GM21723 (cell line): Measurements from ENCODE around the gene RYR3.

Experiments
- ATAC-seq: cut with Tn5 transposase; IDR thresholded peaks from one replicate; pipeline ENCODE4 v1.9.1; 2021; ENCODE audit warnings: mild to moderate bottlenecking, moderate library complexity; ENCODE audit not compliant: unreplicated experiment

RYR3 gene

DNA sequence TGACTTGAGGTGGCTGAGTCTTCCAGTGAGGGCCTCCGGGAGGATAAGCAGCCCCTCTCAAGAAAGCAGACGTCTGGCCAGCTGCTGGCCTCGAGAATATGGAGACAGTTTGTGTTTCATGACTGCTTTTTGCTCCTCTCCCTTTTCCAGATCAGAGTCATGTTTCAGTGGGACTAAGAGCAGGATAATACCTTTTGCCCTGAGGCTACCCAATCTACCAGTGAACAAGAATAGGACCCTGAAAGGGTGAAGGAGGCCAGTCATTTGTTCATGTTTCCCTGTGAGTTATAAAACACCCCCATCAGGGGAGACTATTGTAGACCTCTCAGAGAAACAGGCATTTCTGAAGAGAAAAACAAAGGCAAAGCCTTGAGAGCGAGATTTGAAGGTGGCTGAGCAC lies 137.4 kb downstream of the RYR3 start:
- no peak for ATAC-seq

DNA sequence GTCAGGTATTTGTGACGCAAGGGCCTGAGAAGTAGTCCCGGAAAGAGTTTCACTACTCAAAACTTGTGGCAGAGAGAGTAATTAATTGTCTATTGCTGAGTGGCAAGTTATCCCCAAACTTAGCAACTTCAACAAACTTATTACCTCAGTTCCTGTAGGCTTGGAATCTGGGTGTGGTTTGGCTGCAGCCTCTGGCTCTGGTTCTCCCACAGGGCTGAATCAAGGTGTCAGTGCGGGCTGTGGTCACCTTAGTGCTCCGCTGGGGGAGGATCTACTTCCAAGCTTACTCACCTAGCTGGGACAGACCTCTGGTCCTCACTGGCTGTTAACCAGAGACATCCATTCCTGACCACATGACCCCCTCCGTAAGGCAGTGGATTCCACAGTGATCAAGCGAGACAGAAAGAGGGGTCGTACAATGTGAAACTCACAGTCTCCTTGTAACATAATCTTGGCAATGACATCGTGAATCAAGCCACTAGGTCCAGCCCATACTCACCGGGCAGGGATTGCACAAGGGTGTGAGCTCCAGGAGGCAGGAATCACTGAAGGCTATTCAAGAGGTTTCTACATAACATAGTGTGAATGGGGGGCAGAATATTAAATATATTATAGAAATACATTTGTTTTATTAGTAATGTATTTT lies 138.3 kb downstream of the RYR3 start:
- no peak for ATAC-seq

DNA sequence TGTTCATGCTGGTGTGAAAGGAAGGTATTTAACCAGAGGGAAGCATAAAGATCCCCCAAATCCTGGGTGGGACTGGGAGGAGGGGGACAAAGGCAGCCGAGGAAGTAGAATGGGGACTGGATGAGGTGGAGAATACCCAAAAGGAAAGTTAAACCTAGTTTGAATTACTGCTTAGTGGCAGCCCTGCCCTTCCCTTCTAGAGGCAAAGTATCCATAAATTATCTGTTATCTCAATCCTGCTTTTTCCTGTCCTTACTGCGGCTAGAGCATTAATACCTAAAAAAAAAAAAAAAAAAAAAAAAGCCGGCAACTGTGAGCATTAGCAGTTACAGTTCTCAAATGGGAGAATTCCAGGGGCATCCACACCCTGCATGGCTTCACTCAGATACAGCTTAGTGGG lies 139.0 kb downstream of the RYR3 start:
- ATAC-seq, result no peak

DNA sequence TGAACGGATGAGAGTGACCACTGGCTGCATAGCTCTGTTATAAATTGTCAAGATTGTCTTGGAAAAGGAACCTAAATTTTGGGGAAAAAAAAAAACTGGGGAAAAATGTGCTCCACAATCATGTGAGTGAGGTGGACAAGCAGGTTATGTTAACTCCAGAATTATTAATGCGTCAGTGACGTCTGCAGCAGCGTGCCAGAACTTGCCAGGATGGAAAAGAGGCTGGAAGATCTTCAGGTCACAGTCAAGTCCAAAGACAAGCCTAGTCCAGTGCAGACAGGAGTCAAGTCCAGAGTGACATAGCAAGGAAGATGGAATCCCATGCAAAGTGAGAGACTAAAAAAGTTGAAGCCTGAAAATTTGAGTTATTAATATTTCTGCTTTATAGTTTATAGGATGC lies 140.6 kb downstream of the RYR3 start:
- ATAC-seq, result no peak

DNA sequence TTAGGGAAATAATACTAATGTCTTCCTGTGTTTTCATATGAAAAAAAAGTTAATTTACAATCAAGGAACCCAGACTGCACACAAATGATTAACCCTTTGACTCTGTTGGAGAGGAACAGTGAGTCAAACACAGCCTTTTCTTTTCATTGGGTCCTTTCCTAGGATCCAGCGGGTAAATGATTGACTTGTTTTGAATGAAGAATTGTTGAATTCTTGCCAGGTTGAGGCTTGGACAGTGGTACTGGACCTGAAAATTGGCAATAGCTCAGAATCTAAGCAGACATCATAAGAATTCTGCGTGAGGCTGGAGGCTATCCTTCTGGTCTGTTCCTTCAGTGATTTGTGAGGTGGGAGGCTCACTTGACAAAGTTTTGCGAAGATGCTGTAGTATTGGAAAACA lies 143.0 kb downstream of the RYR3 start:
- ATAC-seq, result no peak

DNA sequence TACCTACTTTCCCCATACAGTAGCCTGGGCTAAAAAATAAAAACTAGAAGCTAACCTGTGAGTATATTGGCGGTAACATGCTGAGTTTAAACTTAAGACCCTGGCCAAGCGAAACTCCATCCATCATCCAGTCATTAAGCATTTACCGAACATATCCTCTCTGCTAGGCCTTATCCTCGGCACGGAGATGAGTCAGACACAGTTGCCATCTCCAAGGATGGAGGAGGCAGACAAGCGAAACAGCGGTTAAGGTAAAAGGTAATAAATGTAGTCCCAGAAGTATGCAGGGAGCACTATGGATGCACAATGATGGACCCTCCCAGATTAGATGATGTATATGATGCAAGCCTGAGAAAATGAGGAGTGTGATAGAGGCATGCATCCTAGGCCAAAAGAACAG lies 143.6 kb downstream of the RYR3 start:
- ATAC-seq, result no peak

DNA sequence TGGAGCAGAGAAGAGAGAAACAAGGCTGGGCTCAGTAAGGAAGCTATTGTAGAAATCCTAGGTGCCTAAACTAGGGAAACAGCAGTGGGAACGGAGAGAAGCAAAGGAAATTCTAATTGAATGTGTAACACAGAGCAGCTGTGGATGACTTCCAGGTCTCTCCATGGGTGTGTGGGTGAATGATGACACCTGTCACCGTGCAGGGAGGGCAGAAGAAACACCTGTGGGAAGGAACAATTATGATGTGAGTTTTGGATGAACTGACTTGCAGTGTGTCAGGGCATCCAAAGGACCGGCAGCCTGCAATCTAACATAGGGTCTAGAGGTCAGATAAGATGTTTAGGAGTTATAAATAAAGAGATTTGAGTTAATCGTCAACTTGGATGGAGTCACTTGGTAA lies 144.2 kb downstream of the RYR3 start:
- no peak for ATAC-seq

DNA sequence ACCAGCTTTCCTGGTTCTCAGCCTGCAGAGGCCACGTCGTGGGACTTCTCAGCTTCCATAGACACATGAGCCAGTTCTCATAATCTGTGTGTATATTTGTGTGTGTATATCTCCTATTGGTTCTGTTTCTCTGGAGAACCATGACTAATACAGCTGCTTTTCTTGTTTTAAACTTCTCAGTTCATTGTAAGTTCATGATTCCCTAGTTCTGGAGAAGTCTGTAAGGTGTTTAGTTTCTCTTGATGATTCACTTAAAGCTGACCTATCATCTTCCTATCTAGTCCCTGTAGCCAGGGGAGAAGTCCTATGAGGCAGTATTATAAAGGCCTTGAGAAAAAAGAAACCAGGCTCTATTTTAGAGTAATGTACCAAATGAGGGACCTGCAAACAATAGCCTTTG lies 147.7 kb downstream of the RYR3 start:
- ATAC-seq, result no peak

DNA sequence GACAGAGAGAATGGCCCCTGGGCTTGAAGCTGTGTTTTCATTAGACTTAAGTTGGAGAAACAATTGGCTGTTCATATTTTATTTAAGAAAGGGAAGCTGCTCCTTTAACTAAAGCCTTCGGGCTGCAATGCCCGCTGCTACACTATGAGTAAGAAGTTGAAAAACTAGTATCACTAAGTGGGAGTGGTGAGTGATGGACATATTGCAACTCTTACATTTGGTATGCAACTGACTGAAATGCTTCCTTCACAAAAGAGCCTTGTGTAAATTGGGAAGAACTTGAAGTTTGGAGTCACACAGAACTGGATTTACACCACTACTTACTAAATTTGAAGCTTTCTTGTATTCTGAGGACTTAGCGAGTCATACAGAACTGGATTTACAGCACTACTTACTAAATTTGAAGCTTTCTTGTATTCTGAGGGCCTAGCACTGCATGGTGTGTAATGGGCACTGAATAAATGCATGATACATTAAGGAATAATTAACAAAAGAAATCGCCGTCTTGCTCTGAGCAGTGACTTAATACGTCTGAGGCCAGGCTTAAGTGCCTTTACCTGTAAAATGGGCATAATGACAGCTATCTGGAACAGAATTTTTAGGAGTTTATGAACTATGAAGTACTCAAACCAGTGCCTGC lies 149.5 kb downstream of the RYR3 start:
- ATAC-seq, result no peak

DNA sequence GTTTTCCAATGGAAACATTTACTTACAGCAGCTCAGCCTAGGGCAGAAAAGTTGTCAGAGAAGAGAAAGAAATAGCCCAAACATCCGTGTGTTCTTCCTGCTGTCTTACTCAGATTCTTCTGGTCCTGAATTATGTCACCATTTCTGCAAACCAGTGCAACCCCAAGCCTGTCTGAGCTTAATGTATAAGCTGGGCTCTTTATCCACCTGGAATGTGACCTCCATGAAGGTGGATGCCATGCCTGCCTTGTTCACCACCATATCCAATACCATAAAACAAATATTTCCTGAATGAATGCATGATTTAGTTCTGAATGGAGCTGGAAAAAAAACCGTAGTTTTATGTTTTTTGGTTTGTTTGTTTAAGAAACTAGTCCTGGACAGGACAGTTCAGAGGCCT lies 150.9 kb downstream of the RYR3 start:
- no peak for ATAC-seq

DNA sequence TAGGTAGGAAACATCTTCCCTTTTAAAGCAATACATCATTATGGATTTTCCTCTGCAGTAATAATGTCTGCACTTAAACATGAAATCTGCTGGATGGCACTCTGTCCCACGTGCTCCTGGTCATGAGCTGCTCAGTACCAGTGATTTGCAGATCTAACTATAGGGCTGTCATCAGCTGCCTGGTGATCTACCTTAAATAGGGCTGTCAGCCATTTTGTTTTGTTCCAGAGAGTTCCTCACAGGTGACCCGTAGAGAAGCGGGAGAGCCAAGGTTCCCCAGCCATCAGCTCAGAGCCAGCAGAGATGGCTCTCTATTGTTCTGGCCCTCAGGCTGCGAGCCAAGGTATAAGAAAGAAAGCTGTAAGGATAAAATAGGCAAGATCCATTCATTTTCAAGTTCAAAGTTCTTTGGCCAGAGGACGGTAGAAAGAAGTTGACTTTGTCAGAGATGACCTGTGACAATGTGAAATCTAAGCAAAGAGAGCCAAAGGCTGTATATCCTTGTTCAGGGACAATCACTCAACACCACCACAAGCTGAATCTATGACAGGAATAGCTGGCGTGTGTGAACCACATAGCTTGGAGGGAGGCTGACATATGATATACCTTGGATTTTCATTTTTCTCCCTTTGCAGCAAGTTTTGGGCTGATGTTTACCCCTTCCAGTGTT lies 156.5 kb downstream of the RYR3 start:
- no peak for ATAC-seq

DNA sequence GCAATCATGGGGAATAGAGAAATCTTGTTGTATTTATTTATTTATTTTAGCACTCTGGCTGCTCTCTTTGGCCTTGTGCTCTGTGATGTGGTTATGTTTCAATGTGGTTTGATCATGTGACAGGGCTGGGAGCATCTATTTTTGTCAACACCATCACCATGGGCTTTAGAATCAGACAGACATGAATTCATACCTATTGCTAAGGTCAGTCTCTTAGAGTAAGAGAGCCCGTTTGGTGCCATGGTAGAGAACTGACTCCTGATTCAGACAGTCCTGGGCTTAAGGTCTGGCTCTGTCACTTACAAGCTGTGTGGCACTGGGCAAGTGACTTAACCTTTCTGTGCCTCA lies 157.0 kb downstream of the RYR3 start:
- no peak for ATAC-seq

DNA sequence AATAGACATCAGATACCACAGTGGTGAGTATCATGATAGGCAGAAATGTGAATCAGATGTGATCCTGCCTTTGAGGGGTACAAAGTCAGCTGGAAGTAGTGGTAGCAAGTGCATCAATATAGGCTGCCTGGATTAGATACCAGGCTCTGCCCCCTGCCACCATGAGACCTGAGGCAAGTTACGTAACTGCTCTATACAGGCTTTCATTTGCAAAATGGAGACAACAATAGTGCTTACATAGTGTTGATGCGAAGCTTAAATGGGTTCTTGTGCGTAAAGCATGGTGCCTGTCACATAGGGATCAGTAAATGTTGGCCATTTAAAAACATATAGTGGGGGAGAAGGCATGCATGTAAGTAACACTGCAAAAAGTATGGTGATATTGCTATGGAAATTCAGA lies 158.0 kb downstream of the RYR3 start:
- no peak for ATAC-seq

DNA sequence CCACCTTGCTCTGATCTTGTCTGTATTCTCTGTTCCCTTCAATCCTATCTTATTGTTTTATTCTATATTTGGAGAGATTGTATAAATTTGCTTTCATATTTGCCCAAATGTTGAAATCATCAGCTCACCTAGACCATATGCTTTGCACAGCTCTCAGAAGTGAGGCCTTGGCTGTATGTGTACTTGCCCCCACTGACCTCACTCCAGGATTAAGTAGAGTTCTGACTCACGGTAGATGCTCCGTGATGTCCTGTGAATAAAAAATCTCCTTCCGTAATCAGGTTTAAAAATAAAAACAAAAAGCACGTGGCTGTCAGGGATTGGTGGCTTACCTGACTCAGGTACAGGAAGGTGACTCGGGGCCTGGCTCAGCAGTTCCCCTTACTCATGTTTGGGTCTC lies 162.2 kb downstream of the RYR3 start:
- ATAC-seq, result no peak

DNA sequence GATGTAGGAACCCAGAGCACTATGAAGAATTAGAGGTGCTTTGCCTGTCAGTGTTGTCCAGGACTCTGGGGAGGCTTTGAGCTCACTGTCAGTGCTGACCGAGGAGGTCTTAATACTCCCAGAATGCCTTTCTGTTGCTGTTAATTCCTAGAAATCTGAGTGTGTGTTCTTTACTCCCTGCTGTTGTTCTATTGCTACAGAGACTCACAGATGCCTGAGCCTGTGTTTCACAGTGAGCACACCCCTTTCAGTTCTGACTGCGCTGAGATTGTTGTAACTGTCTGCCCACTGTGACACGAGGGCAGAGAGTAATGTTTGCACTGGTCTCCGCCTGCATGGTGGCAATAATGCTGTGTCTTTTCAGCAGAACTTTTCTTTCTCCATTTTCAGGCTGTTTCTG lies 162.9 kb downstream of the RYR3 start:
- ATAC-seq, result no peak

DNA sequence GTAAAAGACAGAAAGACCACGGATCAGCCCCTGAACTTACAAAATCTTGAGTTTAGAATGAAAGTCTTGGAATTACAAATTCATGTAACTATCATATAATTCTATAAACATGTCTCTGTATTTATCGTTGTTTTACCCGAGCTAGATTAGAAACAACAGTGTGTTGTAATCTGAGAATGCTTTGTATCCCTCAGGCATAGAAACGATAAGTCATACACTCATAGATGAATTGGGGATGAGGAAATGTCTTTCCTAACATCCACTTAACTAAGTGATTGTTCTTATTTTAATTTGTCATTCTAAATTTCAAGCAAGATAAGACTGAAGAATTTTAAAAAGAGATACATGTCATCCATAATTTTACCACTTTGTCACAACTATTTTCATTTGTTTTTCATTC lies 165.3 kb downstream of the RYR3 start:
- ATAC-seq, result no peak

DNA sequence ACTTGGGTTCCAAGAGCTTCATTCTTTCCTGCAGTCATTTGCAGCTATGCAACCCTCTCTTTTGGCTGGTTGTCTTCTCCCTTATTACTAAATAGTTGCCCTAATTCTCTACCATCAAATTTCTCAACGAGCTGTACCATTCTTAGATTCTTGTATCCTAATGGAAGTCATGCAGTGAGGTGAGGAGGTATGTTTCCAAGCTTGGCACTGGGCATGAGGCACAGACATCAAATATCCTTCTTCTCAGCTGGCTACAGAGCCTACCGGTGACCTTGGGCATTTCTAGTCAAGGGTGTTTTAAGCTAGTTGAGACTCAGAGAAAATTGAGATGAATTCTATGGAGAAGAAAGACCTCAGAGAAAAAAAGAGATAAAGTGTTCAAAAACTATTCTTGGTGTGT lies 166.1 kb downstream of the RYR3 start:
- ATAC-seq, result no peak

DNA sequence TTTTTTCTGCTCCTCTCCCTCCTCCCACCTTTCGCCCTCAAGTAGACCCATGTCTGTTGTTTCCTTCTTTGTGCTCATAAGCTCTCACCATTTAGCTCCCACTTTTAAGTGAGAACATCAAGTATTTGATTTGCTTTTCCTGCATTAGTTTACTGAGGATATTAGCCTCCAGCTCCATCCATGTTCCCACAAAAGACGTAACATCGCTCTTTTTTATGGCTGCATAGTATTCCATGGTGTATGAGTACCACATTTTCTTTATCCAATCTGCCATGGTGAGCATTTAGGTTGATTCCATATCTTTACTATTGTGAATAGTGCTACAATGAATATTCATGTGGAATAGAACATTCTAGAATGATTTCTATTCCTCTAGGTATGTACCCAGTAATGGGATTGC lies 178.6 kb downstream of the RYR3 start:
- ATAC-seq, result no peak

DNA sequence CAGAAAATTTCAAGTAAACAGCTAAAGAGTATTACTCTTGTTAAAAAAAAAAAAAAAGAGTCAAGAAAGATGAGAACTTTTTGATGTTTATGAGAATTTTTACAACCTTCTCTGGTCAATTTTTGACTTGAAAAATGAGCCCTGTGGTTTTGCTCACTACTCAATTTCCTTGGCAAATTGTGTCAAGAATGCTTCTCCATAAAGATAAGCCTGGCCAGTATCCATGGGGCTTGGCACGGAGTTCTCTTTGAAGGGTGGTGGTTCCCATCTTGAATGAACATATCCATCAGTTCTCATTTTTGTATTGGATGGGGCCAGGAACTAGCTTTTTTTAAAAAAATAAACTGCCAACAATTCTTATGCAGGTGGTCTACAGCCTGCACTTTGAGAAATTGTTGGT lies 179.9 kb downstream of the RYR3 start:
- no peak for ATAC-seq

DNA sequence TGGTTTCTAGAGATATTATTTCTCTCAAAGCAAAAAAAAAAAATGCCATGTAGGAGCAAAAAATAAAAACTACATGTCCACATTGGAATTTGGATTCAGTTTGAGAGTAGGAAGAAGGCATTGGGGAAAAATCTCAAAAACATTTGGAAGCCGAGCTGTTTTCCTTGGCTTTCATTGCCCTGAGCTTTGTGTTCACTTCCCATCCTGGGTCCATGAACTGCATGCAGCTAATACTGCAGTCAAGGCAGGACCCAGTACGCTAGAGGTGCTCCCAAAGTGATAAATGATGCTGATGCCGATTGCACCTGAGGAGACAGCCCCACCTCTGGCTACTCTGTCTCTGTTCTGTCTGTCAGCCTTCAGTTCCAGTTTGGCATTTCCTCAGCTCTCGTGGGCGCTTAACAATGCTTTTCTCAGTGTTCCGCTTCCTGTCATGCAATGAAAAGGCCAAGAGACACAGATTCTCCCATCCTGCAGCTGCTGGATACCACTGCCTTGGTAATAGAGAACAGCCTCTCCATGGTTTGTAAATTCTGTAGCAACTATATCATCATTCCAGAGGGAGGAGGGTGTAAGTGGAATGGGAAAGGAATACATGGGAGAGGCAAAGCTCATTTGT lies 181.8 kb downstream of the RYR3 start:
- no peak for ATAC-seq

DNA sequence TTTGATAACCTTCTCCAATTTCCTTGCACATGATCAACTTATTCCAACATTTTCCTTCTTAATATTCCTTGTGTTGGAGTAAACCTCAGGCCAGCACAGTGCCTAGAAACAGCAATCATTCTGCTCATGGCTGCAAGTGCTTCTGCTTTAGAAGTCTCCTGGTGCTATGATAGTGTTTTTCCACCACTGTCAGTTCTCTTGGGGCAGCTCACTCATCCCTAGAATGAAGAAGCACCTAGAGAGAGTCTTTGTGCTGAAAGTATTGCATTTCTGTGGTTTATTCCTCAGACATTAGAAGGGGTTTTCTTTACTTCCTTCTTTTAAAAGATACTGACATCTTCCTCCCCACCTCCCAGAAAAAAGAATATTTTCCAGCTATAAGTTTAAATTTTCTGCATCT lies 183.5 kb downstream of the RYR3 start:
- ATAC-seq, result no peak
